Hepatocyte (in vitro differentiated cells): ENCODE data around the gene SDE2. TPM values are rescaled to one million over a fixed set of nuclear protein-coding genes. Genes with fewer than 3 reads are reported as not detected.
A peak's percentile ranks its signal among the peaks of the same experiment; 100 is the strongest.

Experiments used
- DNase-seq: peaks from one replicate; pipeline ENCODE4 v3.0.0-alpha.2; 2016; ENCODE audit warnings: low spot score
- H2AFZ ChIP-seq: fragments of 200-600 bp; sonication (generic); 2 replicates; pipeline ENCODE4 v1.6.0; 2016; ENCODE audit warnings: antibody characterized with exemption, mild to moderate bottlenecking
- H3K27ac ChIP-seq: fragments of 200-600 bp; sonication (generic); 2 replicates; pipeline ENCODE4 v1.5.1; 2016; ENCODE audit warnings: mild to moderate bottlenecking
- H3K27me3 ChIP-seq: fragments of 200-600 bp; sonication (generic); 2 replicates; pipeline ENCODE4 v1.6.1; 2016
- H3K36me3 ChIP-seq: fragments of 200-600 bp; sonication (generic); replicated peaks from 2 replicates; pipeline ENCODE4 v1.5.1; 2016; ENCODE audit warnings: low read depth; ENCODE audit not compliant: insufficient read depth
- H3K4me1 ChIP-seq: fragments of 200-600 bp; sonication (generic); 2 replicates; pipeline ENCODE4 v1.5.1; 2016; ENCODE audit warnings: mild to moderate bottlenecking, moderate library complexity; ENCODE audit not compliant: insufficient read depth
- H3K4me2 ChIP-seq: fragments of 200-600 bp; sonication (generic); 2 replicates; pipeline ENCODE4 v1.6.0; 2016
- H3K4me3 ChIP-seq: fragments of 200-600 bp; sonication (generic); 2 replicates; pipeline ENCODE4 v1.5.1; 2016; ENCODE audit warnings: mild to moderate bottlenecking
- H3K79me2 ChIP-seq: fragments of 200-600 bp; sonication (generic); 2 replicates; pipeline ENCODE4 v1.6.0; 2017; ENCODE audit warnings: mild to moderate bottlenecking
- H3K9me2 ChIP-seq: fragments of 200-600 bp; sonication (generic); replicated peaks from 2 replicates; pipeline ENCODE4 v1.6.0; 2017; ENCODE audit warnings: mild to moderate bottlenecking; ENCODE audit not compliant: insufficient read depth
- H3K9me3 ChIP-seq: fragments of 200-600 bp; sonication (generic); 2 replicates; pipeline ENCODE4 v1.5.1; 2016; ENCODE audit warnings: low read depth, mild to moderate bottlenecking
- H4K20me1 ChIP-seq: fragments of 200-600 bp; sonication (generic); 2 replicates; pipeline ENCODE4 v1.6.0; 2016; ENCODE audit warnings: mild to moderate bottlenecking; ENCODE audit not compliant: insufficient read depth, poor library complexity, severe bottlenecking
- EZH2 ChIP-seq: fragments of 200-600 bp; sonication (generic); IDR thresholded peaks from 2 replicates; pipeline ENCODE4 v1.6.1; 2016; ENCODE audit warnings: antibody characterized with exemption, mild to moderate bottlenecking, borderline replicate concordance
- EZH2phosphoT487 ChIP-seq: fragments of 200-600 bp; sonication (generic); IDR thresholded peaks from one replicate; pipeline ENCODE4 v1.6.1; 2018; ENCODE audit warnings: antibody characterized with exemption, mild to moderate bottlenecking, low read depth, moderate library complexity; ENCODE audit not compliant: unreplicated experiment, severe bottlenecking
- WGBS: methylation state at CpG from one replicate; pipeline ENCODE4 v1.1.6; 2016; ENCODE audit warnings: low lambda C conversion rate; ENCODE audit errors: missing lambda C conversion rate; 5-methylcytosine and 5-hydroxymethylcytosine counted together
- polyA plus RNA-seq: library from polyadenylated mRNA; unstranded; fragments of >200 nt; fragmentation: Nextera tagmentation; extraction: Ambion mirVana; gene quantifications from 2 replicates; pipeline ENCODE4 v1.2.1, GENCODE V29; 2016
- total RNA-seq: library from RNA; depleted of rRNA; stranded (reverse); fragments of >200 nt; gene quantifications from 2 replicates; pipeline ENCODE4 v1.2.3, GENCODE V29; 2014
- TF ChIP-seq, protein P1 (sequence below): fragments of 200-600 bp; sonication (generic); IDR thresholded peaks from 2 replicates; pipeline ENCODE4 v1.5.1; 2016; ENCODE audit warnings: antibody characterized with exemption, mild to moderate bottlenecking; ENCODE audit not compliant: poor library complexity

Gene SDE2
- total and polyA plus RNA-seq, 2 experiments from 2014 or later = 14.6 to 27.3 TPM

- H3K36me3 ChIP-seq = no peaks in the 10 kb centered on the region
- WGBS = 85% methylated on average over 1 of the region's 1 CpG
- H3K4me3 ChIP-seq = no peak overlapping the region
- H2AFZ ChIP-seq = no peak overlapping the region
- no peak overlapping the region for H3K4me2 ChIP-seq
- H3K4me1 ChIP-seq = no peaks in the 10 kb centered on the region
- H4K20me1 ChIP-seq = no peaks in the 10 kb centered on the region
- H3K27me3 ChIP-seq = no peaks in the 10 kb centered on the region
- H3K9me2 ChIP-seq = no peaks in the 10 kb centered on the region
- no peak overlapping the region for H3K27ac ChIP-seq
- H3K9me3 ChIP-seq = no peaks in the 10 kb centered on the region
- DNase-seq = no peak
- no peaks in the 10 kb centered on the region for H3K79me2 ChIP-seq
- TF ChIP-seq EZH2 = no peak
- no peak for TF ChIP-seq EZH2phosphoT487
- TF ChIP-seq, protein P1, sequence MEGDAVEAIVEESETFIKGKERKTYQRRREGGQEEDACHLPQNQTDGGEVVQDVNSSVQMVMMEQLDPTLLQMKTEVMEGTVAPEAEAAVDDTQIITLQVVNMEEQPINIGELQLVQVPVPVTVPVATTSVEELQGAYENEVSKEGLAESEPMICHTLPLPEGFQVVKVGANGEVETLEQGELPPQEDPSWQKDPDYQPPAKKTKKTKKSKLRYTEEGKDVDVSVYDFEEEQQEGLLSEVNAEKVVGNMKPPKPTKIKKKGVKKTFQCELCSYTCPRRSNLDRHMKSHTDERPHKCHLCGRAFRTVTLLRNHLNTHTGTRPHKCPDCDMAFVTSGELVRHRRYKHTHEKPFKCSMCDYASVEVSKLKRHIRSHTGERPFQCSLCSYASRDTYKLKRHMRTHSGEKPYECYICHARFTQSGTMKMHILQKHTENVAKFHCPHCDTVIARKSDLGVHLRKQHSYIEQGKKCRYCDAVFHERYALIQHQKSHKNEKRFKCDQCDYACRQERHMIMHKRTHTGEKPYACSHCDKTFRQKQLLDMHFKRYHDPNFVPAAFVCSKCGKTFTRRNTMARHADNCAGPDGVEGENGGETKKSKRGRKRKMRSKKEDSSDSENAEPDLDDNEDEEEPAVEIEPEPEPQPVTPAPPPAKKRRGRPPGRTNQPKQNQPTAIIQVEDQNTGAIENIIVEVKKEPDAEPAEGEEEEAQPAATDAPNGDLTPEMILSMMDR = no peak
These were observed 39.5 kb upstream of the SDE2 start for GRCh38 chr1:226038661-226039060.

GRCh38 chr1:226035915-226036314, 36.8 kb upstream of the SDE2 start:
- no peak for TF ChIP-seq EZH2phosphoT487
- TF ChIP-seq, protein P1 = no peak
- no peak for TF ChIP-seq EZH2
- Histone ChIP-seq H3K4me3 (no peak overlapping the region), H3K4me2 (no peak overlapping the region), H3K9me3 (no peaks in the 10 kb centered on the region), H3K79me2 (no peaks in the 10 kb centered on the region), H3K9me2 (no peaks in the 10 kb centered on the region), H3K4me1 (no peaks in the 10 kb centered on the region), H3K27ac (no peak overlapping the region), H3K27me3 (no peaks in the 10 kb centered on the region), H4K20me1 (no peaks in the 10 kb centered on the region), H2AFZ (no peak overlapping the region), H3K36me3 (no peaks in the 10 kb centered on the region)
- DNase-seq = no peak
- 96% methylated on average over 5 of the region's 5 CpGs for WGBS

- H3K36me3 ChIP-seq = no peaks in the 10 kb centered on the region
- H3K79me2 ChIP-seq = no peaks in the 10 kb centered on the region
- H3K4me3 ChIP-seq = no peak overlapping the region
- H2AFZ ChIP-seq = no peak overlapping the region
- H4K20me1 ChIP-seq = no peaks in the 10 kb centered on the region
- H3K4me1 ChIP-seq = peaks cover 4% of the 10 kb centered on the region
- 73% methylated on average over 6 of the region's 6 CpGs for WGBS
- DNase-seq = peak; percentile 62
- no peaks in the 10 kb centered on the region for H3K9me2 ChIP-seq
- no peaks in the 10 kb centered on the region for H3K9me3 ChIP-seq
- TF ChIP-seq EZH2 (no peak), EZH2phosphoT487 (no peak)
- TF ChIP-seq, protein P1 = no peak
- H3K27ac ChIP-seq = peak overlapping the region; percentile 33
- H3K27me3 ChIP-seq = no peaks in the 10 kb centered on the region
- H3K4me2 ChIP-seq = no peak overlapping the region
These were observed 35.3 kb upstream of the SDE2 start for GRCh38 chr1:226034482-226034881.

DNA sequence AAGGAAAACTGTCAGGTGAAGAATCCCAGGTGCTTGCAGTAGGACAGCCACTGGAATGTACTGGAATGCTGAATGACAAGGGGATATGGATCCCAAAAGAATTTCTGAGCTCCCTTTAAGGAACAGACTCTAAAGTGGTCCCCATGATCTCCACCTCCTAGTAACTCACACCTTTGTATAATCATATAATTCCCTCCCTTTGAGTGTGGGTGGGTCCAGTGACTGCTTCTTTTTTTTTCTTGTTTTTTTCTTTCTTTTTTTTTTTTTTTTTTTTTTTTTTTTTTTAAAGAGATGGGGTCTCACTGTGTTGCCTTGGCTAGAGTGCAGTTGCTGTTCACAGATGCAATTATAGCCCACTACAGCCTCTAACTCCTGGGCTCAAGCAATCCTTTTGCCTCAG, 34.8 kb upstream of the SDE2 start:
- H4K20me1 ChIP-seq = no peaks in the 10 kb centered on the region
- no peak for TF ChIP-seq EZH2phosphoT487
- TF ChIP-seq EZH2 = no peak
- TF ChIP-seq, protein P1 = no peak
- DNase-seq = no peak
- peaks cover 4% of the 10 kb centered on the region for H3K4me1 ChIP-seq
- H3K27ac ChIP-seq = peak overlapping the region; percentile 33
- H3K9me2 ChIP-seq = no peaks in the 10 kb centered on the region
- H3K4me3 ChIP-seq = no peak overlapping the region
- no peaks in the 10 kb centered on the region for H3K79me2 ChIP-seq
- no peak overlapping the region for H2AFZ ChIP-seq
- no peaks in the 10 kb centered on the region for H3K27me3 ChIP-seq
- H3K9me3 ChIP-seq = no peaks in the 10 kb centered on the region
- no peak overlapping the region for H3K4me2 ChIP-seq
- no peaks in the 10 kb centered on the region for H3K36me3 ChIP-seq
